GM12892 (cell line): ENCODE results near the gene TMEM119.

Source experiments
- DNase-seq: peaks from one replicate; pipeline ENCODE4 v3.0.0; 2011; ENCODE audit not compliant: insufficient read length
- FAIRE-seq: peaks from 2 replicates; lab custom pipeline; 2011; peaks lifted over from hg19 to GRCh38; lab: Jason Lieb, UNC
- POLR2A ChIP-seq: IDR thresholded peaks from 2 replicates; pipeline ENCODE4 v1.6.1; 2011; ENCODE audit warnings: low read depth, low read length, control low read depth
- POLR2AphosphoS5 ChIP-seq: IDR thresholded peaks from 2 replicates; pipeline ENCODE4 v1.6.1; 2011; ENCODE audit warnings: low read depth, low read length, control low read depth
- TAF1 ChIP-seq: IDR thresholded peaks from 2 replicates; pipeline ENCODE4 v1.6.1; 2011; ENCODE audit warnings: low read depth, mild to moderate bottlenecking, control low read depth, low read length, borderline replicate concordance

Gene TMEM119

GRCh38 chr12:108570743-108571608 lies 26.9 kb downstream of the TMEM119 start:
- TF ChIP-seq TAF1 (no peak), POLR2AphosphoS5 (no peak)
- FAIRE-seq (peak; percentile 71), DNase-seq (no peak)

GRCh38 chr12:108568338-108569154 lies 29.3 kb downstream of the TMEM119 start:
- FAIRE-seq (peak; percentile 94), DNase-seq (no peak)
- TF ChIP-seq TAF1 (no peak), POLR2A (0 out of 2 replicates have a peak, but pooled peaks have one; percentile 13), POLR2AphosphoS5 (peak; percentile 64; the same call in 1 of the 2 replicates)

GRCh38 chr12:108567406-108568337 lies 30.2 kb downstream of the TMEM119 start:
- no peak for DNase-seq
- TF ChIP-seq POLR2AphosphoS5, result no peak
- TF ChIP-seq TAF1, result no peak
- TF ChIP-seq POLR2A, result 0 out of 2 replicates have a peak, but pooled peaks have one; percentile 36
- peak; percentile 30 for FAIRE-seq

GRCh38 chr12:108566452-108566851 lies 31.4 kb downstream of the TMEM119 start:
- no peak for FAIRE-seq
- no peak for DNase-seq
- TF ChIP-seq POLR2AphosphoS5, result peak; percentile 36; the same call in 1 of the 2 replicates
- no peak for TF ChIP-seq TAF1

GRCh38 chr12:108565976-108566375 lies 31.9 kb downstream of the TMEM119 start:
- DNase-seq (no peak), FAIRE-seq (peak; percentile 81)
- TF ChIP-seq POLR2A (peak; percentile 46; the same call in 1 of the 2 replicates), POLR2AphosphoS5 (peak; percentile 55; the same call in 1 of the 2 replicates), TAF1 (no peak)

- DNase-seq, result no peak
- no peak for FAIRE-seq
- TF ChIP-seq POLR2A, result no peak
- no peak for TF ChIP-seq POLR2AphosphoS5
- no peak for TF ChIP-seq TAF1
These were observed 32.7 kb downstream of the TMEM119 start for GRCh38 chr12:108565146-108565545.

- no peak for DNase-seq
- FAIRE-seq, result no peak
- TF ChIP-seq POLR2A, result no peak
- TF ChIP-seq POLR2AphosphoS5, result no peak
- TF ChIP-seq TAF1, result no peak
These were observed 33.2 kb downstream of the TMEM119 start for GRCh38 chr12:108564724-108565123.

- DNase-seq, result no peak
- TF ChIP-seq POLR2A (no peak), POLR2AphosphoS5 (no peak), TAF1 (no peak)
- no peak for FAIRE-seq
These were observed 34.1 kb downstream of the TMEM119 start for GRCh38 chr12:108563804-108564151.

- peak; percentile 83 for FAIRE-seq
These were observed 34.6 kb downstream of the TMEM119 start for GRCh38 chr12:108563136-108563803.

More at GRCh38 chr12:108563136-108563803, 34.6 kb downstream of the TMEM119 start:
- TF ChIP-seq POLR2AphosphoS5 (peak; percentile 63; the same call in 1 of the 2 replicates), POLR2A (no peak)
- peak; percentile 57 for DNase-seq
